HCT116 (cell line): ENCODE results near the gene FMO4. TPM values are rescaled to one million over a fixed set of nuclear protein-coding genes. Genes with fewer than 3 reads are reported as not detected.

Experiments
- ATAC-seq: fragments of 200-7000 bp; cut with Tn5 transposase; 2 replicates; pipeline ENCODE4 v1.9.1; 2020; ENCODE audit warnings: mild to moderate bottlenecking, moderate library complexity
- BruUV-seq: library from RNA; stranded (reverse); fragments of 400-500 nt; replicated peaks from 2 replicates; lab custom pipeline; 2021; lab: Mats Ljungman, UMichigan
- CTCF ChIA-PET: fragments of 300-600 bp; sonication (Branson Sonifier 250); formaldehyde crosslinking; loops from one replicate; lab custom pipeline; 2021; ENCODE audit warnings: antibody characterized with exemption; lab: Charles Lee
- POLR2A ChIA-PET: fragments of 300-600, 350-600 bp; sonication (Branson Sonifier 250); formaldehyde crosslinking; loops from one replicate; lab custom pipeline; 2021; ENCODE audit warnings: antibody characterized with exemption; lab: Charles Lee
- RAD21 ChIA-PET, 2 experiments: fragments of 300-600 bp; sonication (Branson Sonifier 250); formaldehyde crosslinking; loops; one replicate each; lab custom pipeline; 2023; ENCODE audit warnings: low total read pairs in 2 of 2; ENCODE audit not compliant: uncharacterized antibody in 2 of 2, unreplicated experiment in 2 of 2, low non-redundant PET in 1 of 2; lab: Charles Lee
- DNase-seq: peaks from one replicate; pipeline ENCODE4 v3.0.0-alpha.2; 2010; ENCODE audit warnings: low read depth, low spot score
- H2AFZ ChIP-seq: fragments of 200-600 bp; shearing (Covaris generic), sonication (generic); 2 replicates; pipeline ENCODE4 v1.6.1; 2017; ENCODE audit warnings: low read depth, mixed run types, mixed read lengths, antibody characterized with exemption, low read length; ENCODE audit not compliant: poor library complexity, severe bottlenecking
- H3K27ac ChIP-seq: 2 replicates; pipeline ENCODE4 v1.5.1; 2012; ENCODE audit warnings: low read depth, low read length
- H3K27me3 ChIP-seq: fragments of 200-600 bp; sonication (generic); 2 replicates; pipeline ENCODE4 v1.6.1; 2016; ENCODE audit warnings: mixed run types, low read length, mixed read lengths; ENCODE audit not compliant: insufficient read depth
- H3K36me3 ChIP-seq, 2 experiments: fragments of 200-500 bp in 1 of 2; fragments of 200-600 bp in 1 of 2; sonication (Bioruptor generic) in 1 of 2; sonication (generic) in 1 of 2; 2 replicates each; pipeline versions ENCODE4 v1.5.1 to v1.6.1; 2014 to 2016; ENCODE audit warnings: low read length in 2 of 2, inconsistent platforms in 1 of 2, mixed read lengths in 1 of 2, mixed run types in 1 of 2; ENCODE audit not compliant: insufficient read depth in 2 of 2, control insufficient read depth in 1 of 2
- H3K4me1 ChIP-seq, 2 experiments: fragments of 200-600 bp in 1 of 2; sonication (generic) in 1 of 2; 2 replicates each; pipeline versions ENCODE4 v1.5.1 to v1.6.1; 2012 to 2017; ENCODE audit warnings: low read length in 2 of 2, inconsistent platforms in 1 of 2, mild to moderate bottlenecking in 1 of 2, mixed read lengths in 1 of 2, mixed run types in 1 of 2, moderate library complexity in 1 of 2; ENCODE audit not compliant: insufficient read depth in 2 of 2, control insufficient read depth in 1 of 2
- H3K4me2 ChIP-seq: fragments of 200-600 bp; sonication (generic); 2 replicates; pipeline ENCODE4 v1.6.1; 2017; ENCODE audit warnings: mixed run types, low read length, mixed read lengths
- H3K4me3 ChIP-seq, 2 experiments: fragments of 200-600 bp in 1 of 2; sonication (generic) in 1 of 2; replicated peaks in 1 of 2; 2 replicates each; pipeline ENCODE4 v1.5.1; 2011 to 2016; ENCODE audit warnings: low read length in 2 of 2, control low read depth in 1 of 2, low read depth in 1 of 2, mild to moderate bottlenecking in 1 of 2, mixed read lengths in 1 of 2, mixed run types in 1 of 2
- H3K79me2 ChIP-seq: fragments of 200-600 bp; sonication (generic); 2 replicates; pipeline ENCODE4 v1.6.1; 2017; ENCODE audit warnings: mild to moderate bottlenecking, mixed run types, low read length, moderate library complexity, mixed read lengths; ENCODE audit not compliant: insufficient read depth
- H3K9ac ChIP-seq: fragments of 200-600 bp; sonication (generic); 2 replicates; pipeline ENCODE4 v1.6.1; 2016; ENCODE audit warnings: low read length, mixed read lengths
- H3K9me2 ChIP-seq: fragments of 200-600 bp; sonication (generic), shearing (Covaris generic); 2 replicates; pipeline ENCODE4 v1.6.1; 2017; ENCODE audit warnings: mixed run types, mild to moderate bottlenecking, moderate library complexity; ENCODE audit not compliant: insufficient read depth
- H3K9me3 ChIP-seq, 2 experiments: fragments of 200-500 bp in 1 of 2; fragments of 200-600 bp in 1 of 2; sonication (Bioruptor generic) in 1 of 2; sonication (generic) in 1 of 2; 2 replicates each; pipeline ENCODE4 v1.6.1; 2014 to 2017; ENCODE audit warnings: low read length in 2 of 2, mixed read lengths in 2 of 2, inconsistent platforms in 1 of 2, low read depth in 1 of 2, mild to moderate bottlenecking in 1 of 2, mixed run types in 1 of 2, moderate library complexity in 1 of 2; ENCODE audit not compliant: control insufficient read depth in 1 of 2, insufficient read depth in 1 of 2
- H4K20me1 ChIP-seq: fragments of 200-600 bp; sonication (generic), shearing (Covaris generic); 2 replicates; pipeline ENCODE4 v1.6.1; 2017; ENCODE audit warnings: mixed run types, mild to moderate bottlenecking, moderate library complexity; ENCODE audit not compliant: insufficient read depth
- ATF3 ChIP-seq: IDR thresholded peaks from 2 replicates; pipeline ENCODE4 v1.6.1; 2012
- CBX3 ChIP-seq: IDR thresholded peaks from 2 replicates; pipeline ENCODE4 v1.6.1; 2012; ENCODE audit warnings: low read depth
- CEBPB ChIP-seq: IDR thresholded peaks from 2 replicates; pipeline ENCODE4 v1.6.1; 2012; ENCODE audit warnings: low read depth
- EGR1 ChIP-seq: IDR thresholded peaks from 2 replicates; pipeline ENCODE4 v1.6.1; 2012; ENCODE audit warnings: low read depth
- ELF1 ChIP-seq: IDR thresholded peaks from 2 replicates; pipeline ENCODE4 v1.6.1; 2012; ENCODE audit warnings: low read depth, borderline replicate concordance
- EZH2 ChIP-seq: fragments of 200-600 bp; sonication (generic); IDR thresholded peaks from 2 replicates; pipeline ENCODE4 v1.6.1; 2017; ENCODE audit warnings: antibody characterized with exemption, mixed run types
- EZH2phosphoT487 ChIP-seq: fragments of 200-600 bp; IDR thresholded peaks from 2 replicates; pipeline ENCODE4 v1.6.1; 2018; ENCODE audit warnings: antibody characterized with exemption, borderline replicate concordance
- FOSL1 ChIP-seq: IDR thresholded peaks from 2 replicates; pipeline ENCODE4 v1.6.1; 2012; ENCODE audit warnings: low read depth
- POLR2A ChIP-seq: IDR thresholded peaks from 2 replicates; pipeline ENCODE4 v1.7.0; 2011; ENCODE audit warnings: borderline replicate concordance; ENCODE audit not compliant: insufficient read depth, insufficient read length; ENCODE audit errors: extremely low read depth
- POLR2AphosphoS5 ChIP-seq: IDR thresholded peaks from 2 replicates; pipeline ENCODE4 v1.6.1; 2011; ENCODE audit warnings: mild to moderate bottlenecking, low read depth, low read length, moderate library complexity
- RAD21 ChIP-seq: IDR thresholded peaks from 2 replicates; pipeline ENCODE4 v1.6.1; 2012; ENCODE audit warnings: low read depth, mild to moderate bottlenecking
- SIN3A ChIP-seq: IDR thresholded peaks from 2 replicates; pipeline ENCODE4 v1.6.1; 2012; ENCODE audit warnings: low read depth
- TCF7L2 ChIP-seq: IDR thresholded peaks from 2 replicates; pipeline ENCODE4 v1.7.0; 2011; ENCODE audit warnings: borderline replicate concordance, inconsistent platforms; ENCODE audit not compliant: insufficient read depth, insufficient read length; ENCODE audit errors: extremely low read depth
- ZFX ChIP-seq: fragments of 450-650 bp; IDR thresholded peaks from 2 replicates; pipeline ENCODE4 v1.6.1; 2017
- ZNF274 ChIP-seq: fragments of 200-500 bp; sonication (Bioruptor generic); IDR thresholded peaks from 2 replicates; pipeline ENCODE4 v1.6.1; 2014; ENCODE audit warnings: mild to moderate bottlenecking, low read depth, low read length, inconsistent platforms
- intact Hi-C: fragments of 100-400 bp; cut with micrococcal nuclease; formaldehyde crosslinking; loops from 2 replicates; pipeline ENCODE4 v1.10.0; 2022
- total RNA-seq: library from RNA; stranded (reverse); gene quantifications from one replicate; pipeline ENCODE4 v1.2.1, GENCODE V29; 2021; ENCODE audit not compliant: unreplicated experiment
- TF ChIP-seq, protein P1 (sequence below), 3 experiments: fragments of 200-600 bp in 1 of 3; sonication (generic) in 1 of 3; IDR thresholded peaks in 2 of 3; conservative IDR thresholded peaks in 1 of 3; 2 replicates each; pipeline ENCODE4 v1.5.1; 2012 to 2017; ENCODE audit warnings: low read depth in 2 of 3, low read length in 2 of 3, antibody characterized with exemption in 1 of 3, borderline replicate concordance in 1 of 3, control low read depth in 1 of 3, mild to moderate bottlenecking in 1 of 3, mixed read lengths in 1 of 3, mixed run types in 1 of 3, moderate library complexity in 1 of 3; ENCODE audit not compliant: insufficient read depth in 1 of 3
- TF ChIP-seq, protein P2 (sequence below): IDR thresholded peaks from 2 replicates; pipeline ENCODE4 v1.6.1; 2012
- TF ChIP-seq, protein P3 (sequence below): IDR thresholded peaks from 2 replicates; pipeline ENCODE4 v1.6.1; 2012; ENCODE audit warnings: low read depth
- TF ChIP-seq, protein P4 (sequence below): IDR thresholded peaks from 2 replicates; pipeline ENCODE4 v1.6.1; 2011; ENCODE audit warnings: mild to moderate bottlenecking, low read length, moderate library complexity; ENCODE audit not compliant: insufficient replicate concordance; ENCODE audit errors: extremely low read depth

FMO4 gene
- total RNA-seq, 1 experiment from 2014 or later = 1.4 TPM

DNA sequence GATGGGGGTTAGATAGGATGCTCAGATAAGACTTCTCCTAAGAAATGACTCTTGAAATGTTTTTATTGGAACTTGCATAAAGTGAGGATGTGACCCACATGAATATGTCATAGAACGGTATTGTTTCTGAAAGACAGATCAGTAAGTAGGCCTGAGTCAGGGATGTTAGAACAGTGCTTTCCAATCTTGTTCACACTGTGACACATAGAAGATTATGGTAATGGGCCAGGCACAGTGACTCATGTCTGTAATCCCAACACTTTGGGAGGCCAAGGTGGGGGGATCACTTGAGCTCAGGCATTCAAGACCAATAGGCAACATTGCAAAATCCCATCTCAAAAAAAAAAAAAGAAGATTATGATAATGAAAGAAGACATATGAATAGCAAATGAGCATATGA, 32.9 kb downstream of the FMO4 start:
- Histone ChIP-seq H3K27ac (no peak overlapping the region), H3K9ac (no peak overlapping the region), H3K4me3 (no peak overlapping the region), H3K4me2 (no peak overlapping the region), H3K79me2 (no peaks in the 10 kb centered on the region), H3K9me3 (no peaks in the 10 kb centered on the region), H3K27me3 (no peaks in the 10 kb centered on the region), H2AFZ (no peak overlapping the region), H4K20me1 (no peaks in the 10 kb centered on the region), H3K4me1 (no peaks in the 10 kb centered on the region), H3K36me3 (no peaks in the 10 kb centered on the region), H3K9me2 (no peaks in the 10 kb centered on the region)
- ATAC-seq (no peak), DNase-seq (no peak)
- ChIA-PET CTCF (no interaction called here), POLR2A (no interaction called here), RAD21 (no interaction called here)
- no TSS peak for BruUV-seq
- TF ChIP-seq EZH2 (no peak), CEBPB (no peak), ZNF274 (no peak), POLR2A (no peak), TCF7L2 (no peak), SIN3A (no peak), RAD21 (no peak), POLR2AphosphoS5 (no peak), CBX3 (no peak), FOSL1 (no peak), EGR1 (no peak), ELF1 (no peak), ZFX (no peak), EZH2phosphoT487 (no peak), ATF3 (no peak)
- TF ChIP-seq, protein P1, sequence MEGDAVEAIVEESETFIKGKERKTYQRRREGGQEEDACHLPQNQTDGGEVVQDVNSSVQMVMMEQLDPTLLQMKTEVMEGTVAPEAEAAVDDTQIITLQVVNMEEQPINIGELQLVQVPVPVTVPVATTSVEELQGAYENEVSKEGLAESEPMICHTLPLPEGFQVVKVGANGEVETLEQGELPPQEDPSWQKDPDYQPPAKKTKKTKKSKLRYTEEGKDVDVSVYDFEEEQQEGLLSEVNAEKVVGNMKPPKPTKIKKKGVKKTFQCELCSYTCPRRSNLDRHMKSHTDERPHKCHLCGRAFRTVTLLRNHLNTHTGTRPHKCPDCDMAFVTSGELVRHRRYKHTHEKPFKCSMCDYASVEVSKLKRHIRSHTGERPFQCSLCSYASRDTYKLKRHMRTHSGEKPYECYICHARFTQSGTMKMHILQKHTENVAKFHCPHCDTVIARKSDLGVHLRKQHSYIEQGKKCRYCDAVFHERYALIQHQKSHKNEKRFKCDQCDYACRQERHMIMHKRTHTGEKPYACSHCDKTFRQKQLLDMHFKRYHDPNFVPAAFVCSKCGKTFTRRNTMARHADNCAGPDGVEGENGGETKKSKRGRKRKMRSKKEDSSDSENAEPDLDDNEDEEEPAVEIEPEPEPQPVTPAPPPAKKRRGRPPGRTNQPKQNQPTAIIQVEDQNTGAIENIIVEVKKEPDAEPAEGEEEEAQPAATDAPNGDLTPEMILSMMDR (IDR thresholded peaks at IDR 0.05 in 2 of 3, conservative IDR thresholded peaks at IDR 0.05 in 1 of 3; ENCODE audit: borderline replicate concordance in 1 of 3, insufficient read depth in 1 of 3, low read depth in 2 of 3, low read length in 2 of 3) = no peak
- TF ChIP-seq, protein P2, sequence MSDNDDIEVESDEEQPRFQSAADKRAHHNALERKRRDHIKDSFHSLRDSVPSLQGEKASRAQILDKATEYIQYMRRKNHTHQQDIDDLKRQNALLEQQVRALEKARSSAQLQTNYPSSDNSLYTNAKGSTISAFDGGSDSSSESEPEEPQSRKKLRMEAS = no peak
- TF ChIP-seq, protein P3, sequence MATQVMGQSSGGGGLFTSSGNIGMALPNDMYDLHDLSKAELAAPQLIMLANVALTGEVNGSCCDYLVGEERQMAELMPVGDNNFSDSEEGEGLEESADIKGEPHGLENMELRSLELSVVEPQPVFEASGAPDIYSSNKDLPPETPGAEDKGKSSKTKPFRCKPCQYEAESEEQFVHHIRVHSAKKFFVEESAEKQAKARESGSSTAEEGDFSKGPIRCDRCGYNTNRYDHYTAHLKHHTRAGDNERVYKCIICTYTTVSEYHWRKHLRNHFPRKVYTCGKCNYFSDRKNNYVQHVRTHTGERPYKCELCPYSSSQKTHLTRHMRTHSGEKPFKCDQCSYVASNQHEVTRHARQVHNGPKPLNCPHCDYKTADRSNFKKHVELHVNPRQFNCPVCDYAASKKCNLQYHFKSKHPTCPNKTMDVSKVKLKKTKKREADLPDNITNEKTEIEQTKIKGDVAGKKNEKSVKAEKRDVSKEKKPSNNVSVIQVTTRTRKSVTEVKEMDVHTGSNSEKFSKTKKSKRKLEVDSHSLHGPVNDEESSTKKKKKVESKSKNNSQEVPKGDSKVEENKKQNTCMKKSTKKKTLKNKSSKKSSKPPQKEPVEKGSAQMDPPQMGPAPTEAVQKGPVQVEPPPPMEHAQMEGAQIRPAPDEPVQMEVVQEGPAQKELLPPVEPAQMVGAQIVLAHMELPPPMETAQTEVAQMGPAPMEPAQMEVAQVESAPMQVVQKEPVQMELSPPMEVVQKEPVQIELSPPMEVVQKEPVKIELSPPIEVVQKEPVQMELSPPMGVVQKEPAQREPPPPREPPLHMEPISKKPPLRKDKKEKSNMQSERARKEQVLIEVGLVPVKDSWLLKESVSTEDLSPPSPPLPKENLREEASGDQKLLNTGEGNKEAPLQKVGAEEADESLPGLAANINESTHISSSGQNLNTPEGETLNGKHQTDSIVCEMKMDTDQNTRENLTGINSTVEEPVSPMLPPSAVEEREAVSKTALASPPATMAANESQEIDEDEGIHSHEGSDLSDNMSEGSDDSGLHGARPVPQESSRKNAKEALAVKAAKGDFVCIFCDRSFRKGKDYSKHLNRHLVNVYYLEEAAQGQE = no peak
- TF ChIP-seq, protein P4, sequence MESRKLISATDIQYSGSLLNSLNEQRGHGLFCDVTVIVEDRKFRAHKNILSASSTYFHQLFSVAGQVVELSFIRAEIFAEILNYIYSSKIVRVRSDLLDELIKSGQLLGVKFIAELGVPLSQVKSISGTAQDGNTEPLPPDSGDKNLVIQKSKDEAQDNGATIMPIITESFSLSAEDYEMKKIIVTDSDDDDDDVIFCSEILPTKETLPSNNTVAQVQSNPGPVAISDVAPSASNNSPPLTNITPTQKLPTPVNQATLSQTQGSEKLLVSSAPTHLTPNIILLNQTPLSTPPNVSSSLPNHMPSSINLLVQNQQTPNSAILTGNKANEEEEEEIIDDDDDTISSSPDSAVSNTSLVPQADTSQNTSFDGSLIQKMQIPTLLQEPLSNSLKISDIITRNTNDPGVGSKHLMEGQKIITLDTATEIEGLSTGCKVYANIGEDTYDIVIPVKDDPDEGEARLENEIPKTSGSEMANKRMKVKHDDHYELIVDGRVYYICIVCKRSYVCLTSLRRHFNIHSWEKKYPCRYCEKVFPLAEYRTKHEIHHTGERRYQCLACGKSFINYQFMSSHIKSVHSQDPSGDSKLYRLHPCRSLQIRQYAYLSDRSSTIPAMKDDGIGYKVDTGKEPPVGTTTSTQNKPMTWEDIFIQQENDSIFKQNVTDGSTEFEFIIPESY = no peak
- intact Hi-C loops = no loop called here
